K562 (cell line): Measurements from ENCODE around the gene DNAJC30. TPM values are rescaled to one million over a fixed set of nuclear protein-coding genes. Genes with fewer than 3 reads are reported as not detected.
A peak's percentile ranks its signal among the peaks of the same experiment; 100 is the strongest.

Experiments
- ATAC-seq: fragments of 200-7000 bp; cut with Tn5 transposase; 3 replicates; pipeline ENCODE4 v1.9.1; 2020; ENCODE audit warnings: moderate library complexity
- BruUV-seq: library from RNA; stranded (reverse); fragments of 400-500 nt; replicated peaks from 2 replicates; lab custom pipeline; 2021; lab: Mats Ljungman, UMichigan
- CTCF ChIA-PET: fragments of 300-600 bp; formaldehyde crosslinking; extraction: SDS; loops from one replicate; lab custom pipeline; 2021; ENCODE audit warnings: low intra/inter-chr PET ratio; lab: Yijun Ruan, JAX
- POLR2A ChIA-PET: fragments of 300-600, 350-650 bp; sonication (Branson Sonifier 250); formaldehyde crosslinking; extraction: SDS; loops from one replicate; lab custom pipeline; 2021; ENCODE audit warnings: antibody characterized with exemption, inconsistent platforms; lab: Yijun Ruan, JAX
- DNase-seq, 4 experiments: peaks; one replicate each; pipeline versions ENCODE4 v3.0.0 to v3.0.0-alpha.2; 2011 to 2018; ENCODE audit warnings: low spot score in 3 of 4, mixed read lengths in 3 of 4; ENCODE audit errors: extremely low read depth in 1 of 4
- FAIRE-seq: peaks from 2 replicates; lab custom pipeline; 2011; peaks lifted over from hg19 to GRCh38; lab: Jason Lieb, UNC
- H2AFZ ChIP-seq: 2 replicates; pipeline ENCODE4 v1.6.0; 2011; ENCODE audit warnings: low read depth, low read length, control low read depth, inconsistent platforms
- H3K27ac ChIP-seq: fragments of 200-600 bp; 3 replicates; pipeline ENCODE4 v1.8.0; 2011; ENCODE audit warnings: low read depth, mild to moderate bottlenecking, control low read depth, inconsistent platforms, low read length, moderate library complexity, mixed read lengths; ENCODE audit errors: extremely low read depth
- H3K27me3 ChIP-seq, 2 experiments: fragments of 300-600 bp in 1 of 2; 2 replicates in 1 of 2; 3 replicates in 1 of 2; pipeline versions ENCODE4 v1.6.0 to v1.8.0; 2011; ENCODE audit warnings: inconsistent platforms in 2 of 2, low read length in 2 of 2, mild to moderate bottlenecking in 1 of 2, mixed read lengths in 1 of 2, moderate library complexity in 1 of 2; ENCODE audit not compliant: control insufficient read depth in 2 of 2, insufficient read depth in 2 of 2
- H3K36me3 ChIP-seq: fragments of 300-600 bp; 3 replicates; pipeline ENCODE4 v1.8.0; 2011; ENCODE audit warnings: mild to moderate bottlenecking, low read length, inconsistent platforms; ENCODE audit not compliant: control insufficient read depth, insufficient read depth
- H3K4me1 ChIP-seq, 2 experiments: fragments of 200-600 bp in 1 of 2; replicated peaks in 1 of 2; 2 replicates in 1 of 2; 3 replicates in 1 of 2; pipeline versions ENCODE4 v1.5.1 to v1.8.0; 2011; ENCODE audit warnings: inconsistent platforms in 2 of 2, low read length in 2 of 2, mild to moderate bottlenecking in 1 of 2, mixed read lengths in 1 of 2, moderate library complexity in 1 of 2; ENCODE audit not compliant: control insufficient read depth in 2 of 2, insufficient read depth in 2 of 2
- H3K4me2 ChIP-seq: 2 replicates; pipeline ENCODE4 v1.6.1; 2011; ENCODE audit warnings: low read length, control low read depth, inconsistent platforms, mixed read lengths; ENCODE audit not compliant: insufficient read depth
- H3K4me3 ChIP-seq: fragments of 200-600 bp; sonication (generic), shearing (Covaris generic); 2 replicates; pipeline ENCODE4 v1.5.1; 2016; ENCODE audit warnings: control low read depth, inconsistent platforms
- H3K79me2 ChIP-seq: fragments of 200-600 bp; 3 replicates; pipeline ENCODE4 v1.8.0; 2011; ENCODE audit warnings: low read length, inconsistent platforms; ENCODE audit not compliant: control insufficient read depth, insufficient read depth
- H3K9ac ChIP-seq, 2 experiments: 2 replicates each; pipeline versions ENCODE4 v1.6.0 to v1.6.1; 2011; ENCODE audit warnings: low read depth in 2 of 2, low read length in 2 of 2, control low read depth in 1 of 2, inconsistent platforms in 1 of 2, mild to moderate bottlenecking in 1 of 2, mixed read lengths in 1 of 2; ENCODE audit not compliant: insufficient read depth in 1 of 2
- H3K9me1 ChIP-seq: one replicate; pipeline ENCODE4 v1.6.0; 2011; ENCODE audit warnings: inconsistent platforms, mild to moderate bottlenecking, low read length, moderate library complexity; ENCODE audit not compliant: control insufficient read depth, insufficient read depth
- H3K9me3 ChIP-seq: replicated peaks from 2 replicates; pipeline ENCODE4 v1.5.1; 2011; ENCODE audit warnings: low read depth, low read length, inconsistent platforms; ENCODE audit not compliant: control insufficient read depth, insufficient read depth
- H4K20me1 ChIP-seq: replicated peaks from 2 replicates; pipeline ENCODE4 v1.6.1; 2011; ENCODE audit warnings: low read length, inconsistent platforms, mixed read lengths; ENCODE audit not compliant: control insufficient read depth, insufficient read depth
- IRF9 ChIP-seq: fragments of 450-650 bp; IDR thresholded peaks from 2 replicates; pipeline ENCODE4 v1.6.1; 2016; ENCODE audit warnings: missing biosample characterization, missing genetic modification characterization
- ZNF263 ChIP-seq: sonication (generic); formaldehyde crosslinking; IDR thresholded peaks from 2 replicates; pipeline ENCODE4 v1.8.0; 2022; ENCODE audit warnings: mild to moderate bottlenecking, missing genetic modification reagents, borderline replicate concordance
- ZNF740 ChIP-seq, 3 experiments: fragments of 200-800 bp in 1 of 3; sonication (Bioruptor generic) in 1 of 3; sonication (generic) in 1 of 3; formaldehyde crosslinking in 1 of 3; IDR thresholded peaks; 2 replicates each; pipeline versions ENCODE4 v1.6.1 to v1.8.0; 2016 to 2022; ENCODE audit warnings: mild to moderate bottlenecking in 2 of 3, missing compliant biosample characterization in 2 of 3, missing genetic modification characterization in 2 of 3, missing genetic modification reagents in 1 of 3
- WGBS: fragments of 100-300 bp; shearing (Covaris generic); methylation state at CpG from one replicate; pipeline ENCODE4 v1.1.6; 2016; ENCODE audit warnings: low coverage, mixed read lengths; ENCODE audit not compliant: insufficient coverage; ENCODE audit errors: missing lambda C conversion rate; 5-methylcytosine and 5-hydroxymethylcytosine counted together
- in situ Hi-C: fragments of 300-500 bp; cut with MboI; formaldehyde crosslinking; loops from 4 replicates; pipeline ENCODE4 v1.15.0; 2018; ENCODE audit warnings: inconsistent platforms, mixed read lengths
- intact Hi-C: fragments of 100-400 bp; cut with micrococcal nuclease; formaldehyde crosslinking; loops from 2 replicates; pipeline ENCODE4 v1.14.2; 2022
- polyA plus RNA-seq, 8 experiments: library from polyadenylated mRNA; depleted of rRNA in 4 of 8; stranded (reverse) in 5 of 8; unstranded in 3 of 8; fragments of >200 nt; fragmentation: Nextera tagmentation in 2 of 8; fragmentation: Illumina TruSeq in 1 of 8; extraction: Ambion mirVana in 2 of 8; extraction: Trizol in 1 of 8; gene quantifications; 2 replicates each; pipeline versions ENCODE4 v1.2.1 to v1.2.3, GENCODE V29; 2011 to 2014; ENCODE audit warnings: inconsistent platforms in 1 of 8, missing spikeins in 1 of 8
- total RNA-seq, 7 experiments: library from RNA; depleted of rRNA in 6 of 7; stranded (reverse); fragments of >200 nt in 6 of 7; fragmentation: Illumina TruSeq in 2 of 7; extraction: Trizol in 2 of 7; gene quantifications; 2 replicates each; pipeline versions ENCODE4 v1.2.1 to v1.2.3, GENCODE V29; 2011 to 2021; ENCODE audit warnings: low replicate concordance in 1 of 7

DNAJC30 gene
- total and polyA plus RNA-seq, 9 of the 15 experiments (the other 6 are each of a cell fraction or from before 2014, with no cell fraction given), result 1.1 to 11.3 (median 4.6) TPM

- ChIA-PET CTCF (no interaction called here), POLR2A (interaction anchor here (0.6 kb wide), 1 partner anchor 105 kb away, joined by 3 read pairs; no protein-coding TSS in a partner anchor)
- TF ChIP-seq ZNF740 (CRISPR knock-in tag; IDR thresholded peaks at IDR 0.05) (peak; percentile 48; the same call in 1 of the 2 replicates), ZNF740 (tag; IDR thresholded peaks at IDR 0.05) (peak in 1 of 2 experiments; percentile 51; a peak in 2 of 4 replicates), IRF9 (tag) (no peak), ZNF263 (CRISPR knock-in tag) (peak; percentile 68)
- FAIRE-seq (no peak), ATAC-seq (no peak), DNase-seq (no peak)
- Histone ChIP-seq H3K79me2 (peaks cover 10% of the 10 kb centered on the region; the same call in 2 of the 3 replicates), H3K4me2 (no peak overlapping the region; the same call in 1 of the 2 replicates), H3K9me3 (no peaks in the 10 kb centered on the region), H2AFZ (no peak overlapping the region), H4K20me1 (peaks cover 29% of the 10 kb centered on the region), H3K9me1 (peaks cover 6% of the 10 kb centered on the region), H3K36me3 (no peaks in the 10 kb centered on the region), H3K9ac (peak overlapping the region in 1 of 2 experiments; percentile 94; a peak in 2 of 4 replicates), H3K27ac (no peak overlapping the region), H3K4me3 (peak overlapping the region; percentile 75), H3K4me1 (peaks cover 20 to 50% of the 10 kb centered on the region in 2 experiments), H3K27me3 (no peaks in the 10 kb centered on the region)
- 24% methylated on average over 9 of the region's 9 CpGs for WGBS
- in situ Hi-C loops, result no loop called here
- intact Hi-C loops, result loop anchor here (5.0 kb wide), 1 partner anchor 36 kb away; the partner anchor contains the start of genes BUD23 and DNAJC30
- BruUV-seq, result no TSS peak
Measured at GRCh38 chr7:73718438-73718881, 35.2 kb upstream of the DNAJC30 start.
